Measurements from ENCODE around the gene PIM1.

The PIM1 gene

DNA sequence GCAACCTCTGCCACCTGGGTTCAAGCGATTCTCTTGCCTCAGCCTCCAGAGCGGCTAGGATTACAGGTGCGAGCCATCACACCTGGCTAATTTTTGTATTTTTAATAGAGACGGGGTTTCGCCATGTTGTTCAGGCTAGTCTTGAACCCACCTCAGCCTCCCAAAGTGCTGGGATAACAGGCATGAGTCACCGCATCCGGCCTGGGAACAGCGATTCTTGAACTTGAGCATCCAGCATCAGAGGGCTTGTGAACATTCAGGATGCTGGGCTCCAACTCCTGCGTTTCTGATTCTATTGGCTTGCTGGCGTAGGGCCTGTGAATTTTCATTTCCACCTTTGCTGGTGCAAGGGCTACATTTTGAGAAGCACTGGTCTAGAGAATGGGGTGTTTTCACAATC lies 24.5 kb upstream of the PIM1 start:
- DNase-seq (ENCODE audit: low read depth) = peak; percentile 36
- H3K4me3 ChIP-seq (ENCODE audit: control insufficient read depth, low read depth, low read length) = no peak overlapping the region
- TF ChIP-seq, protein P1, sequence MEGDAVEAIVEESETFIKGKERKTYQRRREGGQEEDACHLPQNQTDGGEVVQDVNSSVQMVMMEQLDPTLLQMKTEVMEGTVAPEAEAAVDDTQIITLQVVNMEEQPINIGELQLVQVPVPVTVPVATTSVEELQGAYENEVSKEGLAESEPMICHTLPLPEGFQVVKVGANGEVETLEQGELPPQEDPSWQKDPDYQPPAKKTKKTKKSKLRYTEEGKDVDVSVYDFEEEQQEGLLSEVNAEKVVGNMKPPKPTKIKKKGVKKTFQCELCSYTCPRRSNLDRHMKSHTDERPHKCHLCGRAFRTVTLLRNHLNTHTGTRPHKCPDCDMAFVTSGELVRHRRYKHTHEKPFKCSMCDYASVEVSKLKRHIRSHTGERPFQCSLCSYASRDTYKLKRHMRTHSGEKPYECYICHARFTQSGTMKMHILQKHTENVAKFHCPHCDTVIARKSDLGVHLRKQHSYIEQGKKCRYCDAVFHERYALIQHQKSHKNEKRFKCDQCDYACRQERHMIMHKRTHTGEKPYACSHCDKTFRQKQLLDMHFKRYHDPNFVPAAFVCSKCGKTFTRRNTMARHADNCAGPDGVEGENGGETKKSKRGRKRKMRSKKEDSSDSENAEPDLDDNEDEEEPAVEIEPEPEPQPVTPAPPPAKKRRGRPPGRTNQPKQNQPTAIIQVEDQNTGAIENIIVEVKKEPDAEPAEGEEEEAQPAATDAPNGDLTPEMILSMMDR (conservative IDR thresholded peaks at IDR 0.05; ENCODE audit: control insufficient read depth, insufficient read depth, low read depth, low read length) = no peak

DNA sequence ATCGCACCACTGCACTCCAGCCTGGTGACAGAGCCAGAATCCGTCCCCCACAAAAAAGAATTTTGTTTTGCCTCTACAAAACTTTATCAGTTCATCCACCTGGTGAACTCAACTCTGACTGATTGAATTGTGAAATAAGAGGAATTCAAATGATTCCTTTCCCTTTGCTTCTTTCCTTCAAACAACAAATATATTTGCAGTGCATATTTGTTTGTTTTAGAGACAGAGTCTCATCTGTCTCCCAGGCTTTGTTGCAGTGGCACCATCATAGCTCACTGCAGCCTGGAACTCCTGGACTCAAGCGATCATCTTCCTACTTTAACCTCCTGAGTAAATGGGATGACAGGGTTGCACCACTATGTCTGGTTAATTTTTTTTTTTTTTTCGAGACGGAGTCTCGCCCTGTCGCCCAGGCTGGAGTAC lies 23.2 kb upstream of the PIM1 start:
- TF ChIP-seq, protein P1 (conservative IDR thresholded peaks at IDR 0.05; ENCODE audit: control insufficient read depth, insufficient read depth, low read depth, low read length) = no peak
- H3K4me3 ChIP-seq (ENCODE audit: control insufficient read depth, low read depth, low read length) = no peak overlapping the region
- no peak for DNase-seq (ENCODE audit: low read depth)

DNA sequence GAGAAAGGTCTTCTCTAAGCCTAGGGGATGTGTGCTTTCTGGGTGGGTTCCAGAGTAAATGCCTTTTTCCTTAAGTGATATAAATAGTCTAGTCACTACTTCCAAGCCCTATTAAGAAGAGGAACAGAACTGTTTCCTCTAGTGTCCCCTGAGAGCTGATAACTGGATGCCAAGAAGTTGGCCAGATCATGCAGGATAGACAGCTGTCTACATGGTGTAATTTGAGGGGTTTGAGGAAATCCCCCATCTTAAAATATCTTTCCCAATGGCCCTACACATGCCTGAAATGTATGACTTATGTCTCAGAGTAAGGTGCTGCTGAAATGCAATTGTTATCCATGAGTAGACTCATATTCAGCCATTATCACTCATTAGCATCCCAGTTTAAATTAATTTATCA lies 20.2 kb upstream of the PIM1 start:
- TF ChIP-seq, protein P1 (conservative IDR thresholded peaks at IDR 0.05; ENCODE audit: control insufficient read depth, insufficient read depth, low read depth, low read length) = no peak
- DNase-seq (ENCODE audit: low read depth) = no peak
- no peak overlapping the region for H3K4me3 ChIP-seq (ENCODE audit: control insufficient read depth, low read depth, low read length)

DNA sequence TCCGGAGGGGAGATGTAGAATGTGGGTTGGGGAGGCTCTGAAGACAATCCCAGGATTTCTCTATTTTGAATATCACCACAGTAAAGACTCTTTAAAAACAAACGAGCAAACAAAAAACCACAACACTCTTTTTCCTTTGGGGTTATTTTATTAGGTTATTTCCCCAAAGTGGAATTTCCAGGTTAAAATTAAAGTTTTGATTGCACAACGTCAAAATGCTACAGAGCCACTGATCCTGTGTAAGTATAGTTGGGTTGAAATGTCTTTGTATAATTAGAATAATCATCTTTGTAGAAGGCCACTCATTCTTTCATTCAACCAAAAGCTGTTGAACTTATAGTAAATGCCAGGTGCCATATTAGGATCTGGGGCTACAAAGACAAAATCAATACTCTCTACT lies 19.6 kb upstream of the PIM1 start:
- H3K4me3 ChIP-seq (ENCODE audit: control insufficient read depth, low read depth, low read length) = no peak overlapping the region
- no peak for DNase-seq (ENCODE audit: low read depth)
- TF ChIP-seq, protein P1 (conservative IDR thresholded peaks at IDR 0.05; ENCODE audit: control insufficient read depth, insufficient read depth, low read depth, low read length) = no peak

DNA sequence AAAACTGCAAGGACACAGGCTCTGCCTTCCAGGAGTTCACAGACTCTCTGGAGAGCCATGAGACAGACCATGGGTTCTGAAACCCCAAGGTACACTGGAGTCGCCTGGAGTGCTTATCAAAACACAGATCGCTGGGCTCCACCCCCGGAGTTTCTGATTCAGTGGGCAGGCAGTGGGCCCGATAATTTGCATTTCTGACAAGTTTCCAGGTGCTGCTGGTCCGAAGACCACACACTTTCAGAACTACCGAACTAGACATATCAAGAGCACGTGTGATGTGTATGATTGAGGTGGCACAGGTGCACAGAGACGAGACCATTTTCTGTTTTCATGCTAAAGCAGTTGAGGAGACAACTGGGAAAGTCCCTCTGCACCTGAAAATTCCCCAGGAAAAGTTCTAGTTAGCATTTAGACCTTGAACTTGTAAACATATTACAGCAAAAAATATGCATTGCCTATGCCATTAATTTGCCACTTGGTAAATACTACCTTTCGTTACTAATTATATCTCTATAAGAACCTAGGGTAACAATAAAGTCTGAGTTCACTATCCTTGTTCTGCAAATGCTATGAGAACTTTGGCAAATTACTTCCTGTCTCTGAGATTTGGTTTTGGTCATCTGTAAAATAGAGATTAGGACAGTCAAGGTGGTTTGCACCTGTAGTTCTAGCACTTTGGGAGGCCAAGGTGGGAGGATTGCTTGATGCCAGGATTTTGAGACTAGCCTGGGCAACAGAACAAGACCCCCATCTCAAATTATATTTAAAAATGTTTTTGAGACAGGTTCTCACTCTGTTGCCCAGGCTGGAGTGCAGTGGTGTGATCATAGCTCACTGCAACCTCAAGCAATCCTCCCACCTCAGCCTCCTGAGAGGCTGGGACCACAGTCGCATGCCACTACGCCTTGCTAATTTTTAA lies 14.3 kb upstream of the PIM1 start:
- DNase-seq (ENCODE audit: low read depth) = no peak
- TF ChIP-seq, protein P1 (conservative IDR thresholded peaks at IDR 0.05; ENCODE audit: control insufficient read depth, insufficient read depth, low read depth, low read length) = no peak
- H3K4me3 ChIP-seq (ENCODE audit: control insufficient read depth, low read depth, low read length) = no peak overlapping the region

DNA sequence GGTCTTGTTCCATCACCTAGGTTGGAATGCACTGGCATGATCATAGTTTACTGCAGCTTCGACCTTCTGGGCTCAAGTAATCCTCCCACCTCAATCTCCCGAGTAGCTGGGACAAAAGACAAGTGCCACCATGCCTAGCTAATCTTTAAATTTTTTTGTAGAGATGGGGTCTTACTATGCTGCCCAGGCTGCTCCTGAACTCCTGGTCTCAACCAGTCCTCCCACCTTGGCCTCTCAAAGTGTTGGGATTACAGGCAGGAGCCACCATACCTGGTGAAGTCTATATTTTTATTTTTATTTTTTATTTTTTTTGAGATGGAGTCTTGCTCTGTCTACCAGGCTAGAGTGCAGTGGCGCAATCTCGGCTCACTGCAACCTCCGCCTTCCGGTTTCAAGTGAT lies 11.4 kb upstream of the PIM1 start:
- H3K4me3 ChIP-seq (ENCODE audit: control insufficient read depth, low read depth, low read length) = no peak overlapping the region
- TF ChIP-seq, protein P1 (conservative IDR thresholded peaks at IDR 0.05; ENCODE audit: control insufficient read depth, insufficient read depth, low read depth, low read length) = no peak
- DNase-seq (ENCODE audit: low read depth) = no peak

Data from fibroblast of mammary gland (primary cell).